ENCODE measurements around the gene EFHD1. TPM values are rescaled to one million over a fixed set of nuclear protein-coding genes. Genes with fewer than 3 reads are reported as not detected.

The EFHD1 gene
- total RNA-seq, 5 donors from 2014 or later (not counting 1 experiment from before 2014, with no cell fraction given) = 0.93 to 3.0 (median 2.3) TPM

GRCh38 chr2:232613538-232614134 is 19.8 kb upstream of the EFHD1 start:
- no peak for DNase-seq
- ATAC-seq (replicated peaks in 1 of 4) = no peak
- Histone ChIP-seq H3K9me3 (no peaks in the 10 kb centered on the region), H3K27ac (ENCODE audit: low read length) (no peak overlapping the region), H3K4me3 (ENCODE audit: control insufficient read depth in 1 of 2, extremely low read depth in 1 of 2, low read length in 1 of 2) (no peak overlapping the region), H3K36me3 (ENCODE audit: control insufficient read depth in 2 of 2, extremely low read depth in 1 of 2, insufficient read depth in 1 of 2, low read length in 1 of 2) (no peaks in the 10 kb centered on the region), H3K27me3 (replicated peaks in 1 of 2; ENCODE audit: control insufficient read depth in 2 of 2, extremely low read depth in 1 of 2, insufficient read depth in 2 of 2, low read length in 1 of 2) (peaks cover 0 to 12% of the 10 kb centered on the region in 2 experiments), H3K4me1 (ENCODE audit: control insufficient read depth in 1 of 2, extremely low read depth in 1 of 2, insufficient read depth in 2 of 2, low read length in 2 of 2) (peaks cover 0 to 5% of the 10 kb centered on the region in 2 experiments)
- no peak overlapping the region for H3K4me3 Mint-ChIP-seq
- H3K36me3 Mint-ChIP-seq = no peaks in the 10 kb centered on the region
- peaks cover 0 to 4% of the 10 kb centered on the region in 2 donors for H3K27me3 Mint-ChIP-seq
- POLR2A ChIA-PET = no interaction called here
- no peak overlapping the region for H3K27ac Mint-ChIP-seq
- H3K4me1 Mint-ChIP-seq = no peaks in the 10 kb centered on the region
- no peaks in the 10 kb centered on the region for H3K9me3 Mint-ChIP-seq
- CTCF ChIA-PET = interaction anchor here (0.5 to 0.7 kb wide), 3 partner anchors 24 to 553 kb away, joined by 3 to 6 read pairs (median 4); no protein-coding TSS in a partner anchor
- WGBS (ENCODE audit: insufficient coverage) = 80% methylated on average over 3 of the region's 3 CpGs

- CTCF ChIA-PET = interaction anchor here in 1 of 2 donors (0.7 to 1.0 kb wide), 2 partner anchors 10 to 134 kb away, joined by 3 read pairs; no protein-coding TSS in a partner anchor
- Mint-ChIP-seq H3K4me1 (no peaks in the 10 kb centered on the region), H3K27ac (no peak overlapping the region), H3K9me3 (no peaks in the 10 kb centered on the region), H3K36me3 (no peaks in the 10 kb centered on the region), H3K4me3 (no peak overlapping the region), H3K27me3 (peaks cover 0 to 4% of the 10 kb centered on the region in 2 donors)
- DNase-seq (no peak), ATAC-seq (replicated peaks in 1 of 4) (no peak)
- WGBS (ENCODE audit: insufficient coverage) = 80% methylated on average over 1 of the region's 8 CpGs
- Histone ChIP-seq H3K4me1 (ENCODE audit: control insufficient read depth in 1 of 2, extremely low read depth in 1 of 2, insufficient read depth in 2 of 2, low read length in 2 of 2) (peaks cover 0 to 5% of the 10 kb centered on the region in 2 experiments), H3K27ac (ENCODE audit: low read length) (no peak overlapping the region), H3K27me3 (replicated peaks in 1 of 2; ENCODE audit: control insufficient read depth in 2 of 2, extremely low read depth in 1 of 2, insufficient read depth in 2 of 2, low read length in 1 of 2) (peaks cover 0 to 9% of the 10 kb centered on the region in 2 experiments), H3K36me3 (ENCODE audit: control insufficient read depth in 2 of 2, extremely low read depth in 1 of 2, insufficient read depth in 1 of 2, low read length in 1 of 2) (no peaks in the 10 kb centered on the region), H3K4me3 (ENCODE audit: control insufficient read depth in 1 of 2, extremely low read depth in 1 of 2, low read length in 1 of 2) (no peak overlapping the region), H3K9me3 (no peaks in the 10 kb centered on the region)
- POLR2A ChIA-PET = no interaction called here
These were observed 18.1 kb upstream of the EFHD1 start for GRCh38 chr2:232615339-232615738.

- no peak overlapping the region for H3K27ac Mint-ChIP-seq
- H3K27me3 ChIP-seq (replicated peaks in 1 of 2; ENCODE audit: control insufficient read depth in 2 of 2, extremely low read depth in 1 of 2, insufficient read depth in 2 of 2, low read length in 1 of 2) = peaks cover 7 to 27% of the 10 kb centered on the region in 2 experiments
- WGBS (ENCODE audit: insufficient coverage) = 83% methylated on average over 3 of the region's 9 CpGs
- H3K27me3 Mint-ChIP-seq = peaks cover 5 to 18% of the 10 kb centered on the region in 2 donors
- no peaks in the 10 kb centered on the region for H3K4me1 Mint-ChIP-seq
- no peak overlapping the region for H3K4me3 Mint-ChIP-seq
- H3K4me1 ChIP-seq (ENCODE audit: control insufficient read depth in 1 of 2, extremely low read depth in 1 of 2, insufficient read depth in 2 of 2, low read length in 2 of 2) = no peaks in the 10 kb centered on the region
- ChIA-PET CTCF (no interaction called here), POLR2A (no interaction called here)
- no peaks in the 10 kb centered on the region for H3K36me3 ChIP-seq (ENCODE audit: control insufficient read depth in 2 of 2, extremely low read depth in 1 of 2, insufficient read depth in 1 of 2, low read length in 1 of 2)
- no peak overlapping the region for H3K27ac ChIP-seq (ENCODE audit: low read length)
- H3K36me3 Mint-ChIP-seq = no peaks in the 10 kb centered on the region
- DNase-seq (no peak), ATAC-seq (replicated peaks in 1 of 4) (no peak)
- no peaks in the 10 kb centered on the region for H3K9me3 Mint-ChIP-seq
- H3K9me3 ChIP-seq = no peaks in the 10 kb centered on the region
- no peak overlapping the region for H3K4me3 ChIP-seq (ENCODE audit: control insufficient read depth in 1 of 2, extremely low read depth in 1 of 2, low read length in 1 of 2)
These were observed 12.2 kb upstream of the EFHD1 start for GRCh38 chr2:232621186-232621585.

GRCh38 chr2:232622563-232622962 is 10.8 kb upstream of the EFHD1 start:
- Mint-ChIP-seq H3K27ac (no peak overlapping the region), H3K9me3 (no peaks in the 10 kb centered on the region), H3K4me3 (no peak overlapping the region), H3K27me3 (peaks cover 9 to 16% of the 10 kb centered on the region in 2 donors), H3K4me1 (peaks cover 0 to 5% (median 0%) of the 10 kb centered on the region in 3 donors), H3K36me3 (no peaks in the 10 kb centered on the region)
- ChIA-PET CTCF (no interaction called here), POLR2A (no interaction called here)
- no peak for ATAC-seq (replicated peaks in 1 of 4)
- WGBS (ENCODE audit: insufficient coverage) = 80% methylated on average over 2 of the region's 7 CpGs
- Histone ChIP-seq H3K27ac (ENCODE audit: low read length) (no peak overlapping the region), H3K4me1 (ENCODE audit: control insufficient read depth in 1 of 2, extremely low read depth in 1 of 2, insufficient read depth in 2 of 2, low read length in 2 of 2) (no peaks in the 10 kb centered on the region), H3K4me3 (ENCODE audit: control insufficient read depth in 1 of 2, extremely low read depth in 1 of 2, low read length in 1 of 2) (no peak overlapping the region), H3K36me3 (ENCODE audit: control insufficient read depth in 2 of 2, extremely low read depth in 1 of 2, insufficient read depth in 1 of 2, low read length in 1 of 2) (no peaks in the 10 kb centered on the region), H3K27me3 (replicated peaks in 1 of 2; ENCODE audit: control insufficient read depth in 2 of 2, extremely low read depth in 1 of 2, insufficient read depth in 2 of 2, low read length in 1 of 2) (peaks cover 7 to 24% of the 10 kb centered on the region in 2 experiments), H3K9me3 (no peaks in the 10 kb centered on the region)
- DNase-seq = no peak

GRCh38 chr2:232623768-232624765 is 9.3 kb upstream of the EFHD1 start:
- no peaks in the 10 kb centered on the region for H3K4me1 ChIP-seq (ENCODE audit: control insufficient read depth in 1 of 2, extremely low read depth in 1 of 2, insufficient read depth in 2 of 2, low read length in 2 of 2)
- CTCF ChIA-PET = interaction anchor here in 1 of 2 donors (0.6 kb wide), 1 partner anchor 19 kb away, joined by 4 read pairs; no protein-coding TSS in a partner anchor
- DNase-seq (no peak), ATAC-seq (replicated peaks in 1 of 4) (no peak)
- peaks cover 7 to 24% of the 10 kb centered on the region in 2 experiments for H3K27me3 ChIP-seq (replicated peaks in 1 of 2; ENCODE audit: control insufficient read depth in 2 of 2, extremely low read depth in 1 of 2, insufficient read depth in 2 of 2, low read length in 1 of 2)
- Mint-ChIP-seq H3K9me3 (no peaks in the 10 kb centered on the region), H3K27me3 (peaks cover 9 to 20% of the 10 kb centered on the region in 2 donors), H3K4me3 (no peak overlapping the region), H3K27ac (no peak overlapping the region), H3K36me3 (no peaks in the 10 kb centered on the region), H3K4me1 (peaks cover 0 to 5% (median 0%) of the 10 kb centered on the region in 3 donors)
- no peak overlapping the region for H3K27ac ChIP-seq (ENCODE audit: low read length)
- no peaks in the 10 kb centered on the region for H3K36me3 ChIP-seq (ENCODE audit: control insufficient read depth in 2 of 2, extremely low read depth in 1 of 2, insufficient read depth in 1 of 2, low read length in 1 of 2)
- no peak overlapping the region for H3K4me3 ChIP-seq (ENCODE audit: control insufficient read depth in 1 of 2, extremely low read depth in 1 of 2, low read length in 1 of 2)
- POLR2A ChIA-PET = interaction anchor here in 1 of 2 donors (0.7 kb wide), 1 partner anchor 14 kb away, joined by 3 read pairs; no protein-coding TSS in a partner anchor
- H3K9me3 ChIP-seq = no peaks in the 10 kb centered on the region
- 89% methylated on average over 5 of the region's 10 CpGs for WGBS (ENCODE audit: insufficient coverage)

- ChIA-PET CTCF (no interaction called here), POLR2A (interaction anchor here in 1 of 2 donors (0.5 kb wide), 1 partner anchor 74 kb away, joined by 3 read pairs; no protein-coding TSS in a partner anchor)
- no peaks in the 10 kb centered on the region for H3K4me1 ChIP-seq (ENCODE audit: control insufficient read depth in 1 of 2, extremely low read depth in 1 of 2, insufficient read depth in 2 of 2, low read length in 2 of 2)
- no peaks in the 10 kb centered on the region for H3K9me3 ChIP-seq
- peaks cover 0 to 5% (median 0%) of the 10 kb centered on the region in 3 donors for H3K4me1 Mint-ChIP-seq
- H3K27me3 Mint-ChIP-seq = peaks cover 13 to 31% of the 10 kb centered on the region in 2 donors
- DNase-seq = no peak
- H3K9me3 Mint-ChIP-seq = no peaks in the 10 kb centered on the region
- no peak overlapping the region for H3K27ac Mint-ChIP-seq
- no peak overlapping the region for H3K4me3 ChIP-seq (ENCODE audit: control insufficient read depth in 1 of 2, extremely low read depth in 1 of 2, low read length in 1 of 2)
- ATAC-seq (replicated peaks in 1 of 4) = no peak
- no peak overlapping the region for H3K27ac ChIP-seq (ENCODE audit: low read length)
- peaks cover 7 to 40% of the 10 kb centered on the region in 2 experiments for H3K27me3 ChIP-seq (replicated peaks in 1 of 2; ENCODE audit: control insufficient read depth in 2 of 2, extremely low read depth in 1 of 2, insufficient read depth in 2 of 2, low read length in 1 of 2)
- no peaks in the 10 kb centered on the region for H3K36me3 Mint-ChIP-seq
- WGBS (ENCODE audit: insufficient coverage) = no CpG with 5 or more reads among the region's 1 CpG
- no peak overlapping the region for H3K4me3 Mint-ChIP-seq
- H3K36me3 ChIP-seq (ENCODE audit: control insufficient read depth in 2 of 2, extremely low read depth in 1 of 2, insufficient read depth in 1 of 2, low read length in 1 of 2) = no peaks in the 10 kb centered on the region
These were observed 6.8 kb upstream of the EFHD1 start for GRCh38 chr2:232626584-232626983.
